ENCODE data around the gene PTH2.
"Not testable (repeated sequence)": the region's sequence is repeated elsewhere in the genome, so short reads cannot be mapped to it uniquely, and the experiment has no call there.

PTH2 gene

DNA sequence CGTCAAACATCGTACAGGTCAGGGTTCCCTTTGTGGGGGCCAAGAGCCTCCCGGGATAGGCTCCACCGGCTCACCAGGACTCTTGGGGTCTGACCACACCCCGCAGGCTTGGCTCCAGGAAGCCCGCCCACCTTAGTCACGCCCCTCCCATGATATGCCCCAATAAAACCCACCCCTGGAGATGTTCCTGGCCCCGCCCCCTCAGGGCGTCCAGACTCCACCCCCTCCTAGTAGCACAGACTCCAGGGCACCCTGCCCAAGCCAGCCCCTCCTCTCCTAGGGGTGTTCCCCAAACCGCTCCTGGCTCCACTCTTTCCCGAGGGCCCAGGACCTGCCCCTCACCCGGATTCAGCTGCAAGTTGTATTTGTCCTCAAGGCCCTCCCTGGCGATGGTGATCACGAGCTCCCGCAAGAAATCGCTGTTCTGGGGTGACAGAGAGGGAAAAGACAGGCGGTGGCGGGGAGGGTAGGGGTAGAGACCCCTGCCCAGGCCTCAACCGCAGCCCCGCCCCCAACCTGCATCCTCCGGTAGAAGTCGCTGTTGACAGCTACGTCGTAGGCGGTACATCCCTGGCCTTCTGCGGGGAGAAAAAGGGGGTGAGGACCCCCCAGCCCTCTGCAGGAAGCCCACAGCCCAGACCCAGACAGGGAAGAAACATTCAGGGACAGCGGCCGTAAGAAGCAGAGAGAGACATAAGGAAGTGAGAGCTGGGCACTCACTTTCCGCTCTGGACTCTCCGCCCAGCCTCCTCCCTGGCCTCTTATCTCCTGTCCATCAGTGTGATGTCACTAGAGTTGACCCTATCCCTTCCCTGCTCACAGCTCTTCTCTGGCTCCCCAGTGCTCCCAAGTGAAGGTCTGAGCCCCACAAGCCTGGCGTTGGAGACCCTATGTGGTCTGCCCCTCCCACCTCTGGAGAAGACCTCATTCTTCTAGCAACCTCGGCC, 24.5 kb upstream of the PTH2 start:
- DNase-seq: no peak

DNA sequence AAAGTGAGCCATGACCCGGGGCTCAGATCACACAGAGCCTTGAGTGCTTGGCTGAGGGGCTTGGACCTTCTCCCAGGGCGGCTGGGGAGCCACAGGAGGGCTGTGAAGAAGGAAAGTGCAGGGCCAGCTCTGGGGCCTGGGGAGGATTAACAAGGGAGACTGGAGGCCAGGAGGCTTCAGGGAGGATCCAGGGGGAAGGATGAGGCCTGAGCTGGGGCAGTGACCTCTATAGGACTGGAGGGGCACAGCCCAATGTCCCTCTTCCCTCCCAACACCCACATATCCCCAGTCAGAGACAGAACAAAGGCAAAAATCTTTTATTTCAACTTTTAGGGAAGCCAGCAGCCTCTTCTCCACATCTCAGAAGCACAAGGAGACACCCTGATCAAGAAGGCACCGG, 22.8 kb upstream of the PTH2 start:
- no peak for DNase-seq

DNA sequence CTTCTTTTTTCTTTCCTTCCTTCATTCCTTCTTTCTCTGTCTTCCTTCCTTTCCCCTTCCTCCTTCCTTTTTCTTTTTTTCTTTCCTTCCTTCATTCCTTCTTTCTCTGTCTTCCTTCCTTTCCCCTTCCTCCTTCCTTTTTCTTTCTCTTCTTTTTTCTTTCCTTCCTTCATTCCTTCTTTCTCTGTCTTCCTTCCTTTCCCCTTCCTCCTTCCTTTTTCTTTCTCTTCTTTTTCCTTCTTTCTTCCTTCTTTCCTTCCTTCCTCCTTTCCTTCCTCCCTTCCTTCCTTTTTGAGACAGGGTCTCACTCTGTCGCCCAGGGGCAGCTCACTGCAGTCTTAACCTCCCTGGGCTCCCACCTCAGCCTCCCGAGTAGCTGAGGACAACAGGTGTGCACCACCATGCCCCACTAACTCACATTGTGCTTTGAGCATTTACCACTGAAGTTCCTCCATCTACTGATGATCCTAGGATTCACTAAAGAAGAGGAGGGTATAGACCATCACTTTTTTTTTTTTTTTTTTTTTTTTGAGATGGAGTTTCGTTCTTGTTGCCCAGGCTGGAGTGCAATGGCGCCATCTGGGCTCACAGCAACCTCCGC, 21.0 kb upstream of the PTH2 start:
- not testable (repeated sequence) for DNase-seq

DNA sequence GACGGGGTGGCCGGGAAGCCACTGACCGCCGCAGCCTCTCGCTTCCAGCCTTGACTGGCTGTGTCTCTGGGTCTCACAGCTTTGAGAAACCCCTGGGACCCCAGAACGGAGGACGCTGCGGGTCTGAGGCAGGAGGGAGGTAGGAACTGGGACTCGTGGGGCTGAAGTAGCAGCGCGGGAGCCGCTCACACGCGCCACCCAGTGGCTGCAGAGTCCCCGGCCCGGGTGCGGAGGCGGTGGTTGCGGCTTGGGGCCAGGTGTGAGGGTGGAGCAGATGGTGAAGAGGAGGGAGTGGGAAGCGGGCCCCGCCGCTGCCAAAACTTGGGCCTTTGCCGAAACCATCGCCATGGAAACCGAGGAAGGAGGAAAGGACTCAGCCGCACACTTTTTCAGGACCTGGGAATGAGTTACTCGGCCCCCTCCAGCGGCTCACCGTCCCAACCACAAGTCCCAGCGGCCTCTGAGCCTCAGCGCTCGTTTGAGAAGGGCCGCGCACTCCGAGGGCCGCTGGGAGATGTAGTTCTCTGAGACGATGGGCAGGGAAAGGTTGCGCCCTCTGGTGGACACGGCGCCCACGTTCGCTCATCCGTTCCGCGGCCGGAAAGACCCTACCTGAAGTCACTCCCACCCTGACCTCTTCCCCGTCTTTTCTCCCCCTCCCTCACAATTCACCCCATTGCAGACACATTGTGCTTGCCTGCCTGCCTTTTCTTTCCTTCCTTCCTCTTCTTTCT, 20.3 kb upstream of the PTH2 start:
- peak; percentile 97 to 98 for DNase-seq

DNA sequence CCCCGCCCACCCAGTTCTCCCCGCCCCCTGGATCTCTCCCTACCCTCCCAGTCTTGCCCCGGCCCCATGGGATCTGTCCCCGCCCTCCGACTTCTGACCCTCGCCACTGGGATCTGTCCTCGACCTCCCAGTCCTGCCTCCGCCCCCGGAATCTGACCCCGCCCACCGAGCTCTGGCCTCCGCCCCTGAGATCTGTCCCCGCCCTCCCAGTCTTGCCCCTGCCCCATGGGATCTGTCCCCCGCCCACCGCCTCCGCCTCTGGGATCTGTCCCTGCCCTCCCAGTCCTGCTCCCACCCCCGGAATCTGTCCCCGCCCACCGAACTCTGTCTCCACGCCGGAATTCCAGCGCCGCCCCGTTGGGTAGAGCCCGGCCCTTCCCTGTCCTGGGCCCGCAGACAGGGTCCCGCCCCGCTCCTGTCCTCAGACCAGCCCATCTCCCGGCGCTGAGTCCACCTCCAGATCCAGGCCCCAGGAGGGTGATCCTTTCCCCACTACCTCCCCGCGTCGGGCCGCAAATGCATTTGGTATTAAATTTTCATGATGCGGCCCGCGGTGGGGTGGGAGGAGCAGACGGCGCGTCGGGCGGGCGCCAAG, 19.6 kb upstream of the PTH2 start:
- peak in 1 of 2 experiments; percentile 47 for DNase-seq

DNA sequence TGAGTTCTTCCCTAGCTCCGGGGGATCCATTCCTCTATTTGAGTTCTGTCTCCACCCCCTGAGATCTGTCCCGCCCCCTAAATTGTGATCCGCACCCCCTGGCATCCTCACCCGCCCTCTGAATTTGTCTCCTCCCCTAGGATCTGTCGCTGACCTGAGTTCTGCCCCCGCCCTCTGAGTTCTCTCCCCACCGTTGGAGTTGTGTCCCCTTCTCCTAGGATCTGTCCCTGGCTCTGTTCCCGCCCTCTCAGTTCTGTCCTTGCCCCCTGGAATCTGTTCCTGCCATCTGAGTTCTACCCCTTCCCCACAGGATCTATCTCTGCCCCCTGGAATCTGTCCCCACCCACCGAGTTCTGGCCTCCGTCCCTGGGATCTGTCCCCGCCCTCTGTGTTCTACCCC, 19.1 kb upstream of the PTH2 start:
- no peak for DNase-seq

DNA sequence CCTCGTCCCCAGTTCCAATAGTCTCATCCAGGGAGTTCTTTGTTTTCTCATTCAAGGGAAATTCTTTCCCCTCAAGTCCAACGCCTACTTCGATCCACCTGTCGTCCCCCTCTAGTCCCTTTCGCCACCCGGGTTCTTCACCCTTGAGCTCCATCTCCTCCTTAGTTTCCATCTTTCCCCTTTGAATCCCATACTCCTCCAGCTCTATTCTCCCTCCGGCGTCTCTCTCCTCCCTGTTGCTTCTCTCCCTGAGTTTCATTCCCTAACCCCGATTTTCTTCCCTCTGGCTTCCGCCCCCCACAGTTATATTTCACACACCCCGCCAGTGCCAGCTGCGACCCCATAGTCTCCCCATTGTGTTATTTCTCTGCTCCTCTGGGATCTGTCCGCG, 18.7 kb upstream of the PTH2 start:
- DNase-seq: no peak

DNA sequence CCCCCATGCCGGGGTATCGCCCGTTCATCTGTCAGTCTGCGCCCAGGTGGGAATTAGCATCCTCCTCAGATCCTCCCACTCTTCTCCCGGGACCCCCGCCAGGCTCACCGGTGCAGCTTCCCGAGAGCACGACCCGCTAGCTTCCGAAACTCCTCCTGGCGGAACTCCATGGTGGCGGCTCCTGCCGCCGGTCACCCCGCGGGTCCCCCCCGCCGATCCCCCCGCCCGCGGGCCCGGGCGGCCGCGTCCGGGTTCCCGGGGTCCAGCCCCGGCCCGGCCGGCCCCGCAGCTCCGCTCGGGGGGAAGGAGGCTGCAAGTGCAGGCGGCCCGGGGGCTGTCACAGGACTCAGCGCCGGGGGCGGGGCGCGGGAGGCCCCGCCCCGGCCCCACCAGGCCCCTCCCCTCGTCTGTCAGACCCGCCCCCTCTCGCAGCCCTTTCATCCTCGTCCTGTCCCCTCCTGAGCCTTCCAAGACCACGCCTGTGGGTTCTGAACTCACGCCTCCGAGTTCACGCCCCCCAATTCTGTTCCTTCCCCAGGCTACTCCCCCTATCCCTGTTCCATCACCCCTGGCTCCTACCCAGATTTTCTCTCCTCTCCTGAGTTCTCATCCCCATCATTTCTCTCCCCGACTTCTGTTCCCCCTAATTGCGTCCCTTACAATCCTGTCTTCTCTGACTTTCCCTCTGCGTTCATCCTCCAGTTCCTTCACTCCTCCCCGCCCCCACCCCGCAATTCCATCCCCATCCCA, 18.1 kb upstream of the PTH2 start, which contains the start of gene SLC17A7:
Gene SLC17A7, minus strand, starts transcription at position 318 of the 750 bp plus-strand sequence. Its CDS starts 148 bp downstream, at position 170.
- peak in 1 of 2 experiments; percentile 30 for DNase-seq

DNA sequence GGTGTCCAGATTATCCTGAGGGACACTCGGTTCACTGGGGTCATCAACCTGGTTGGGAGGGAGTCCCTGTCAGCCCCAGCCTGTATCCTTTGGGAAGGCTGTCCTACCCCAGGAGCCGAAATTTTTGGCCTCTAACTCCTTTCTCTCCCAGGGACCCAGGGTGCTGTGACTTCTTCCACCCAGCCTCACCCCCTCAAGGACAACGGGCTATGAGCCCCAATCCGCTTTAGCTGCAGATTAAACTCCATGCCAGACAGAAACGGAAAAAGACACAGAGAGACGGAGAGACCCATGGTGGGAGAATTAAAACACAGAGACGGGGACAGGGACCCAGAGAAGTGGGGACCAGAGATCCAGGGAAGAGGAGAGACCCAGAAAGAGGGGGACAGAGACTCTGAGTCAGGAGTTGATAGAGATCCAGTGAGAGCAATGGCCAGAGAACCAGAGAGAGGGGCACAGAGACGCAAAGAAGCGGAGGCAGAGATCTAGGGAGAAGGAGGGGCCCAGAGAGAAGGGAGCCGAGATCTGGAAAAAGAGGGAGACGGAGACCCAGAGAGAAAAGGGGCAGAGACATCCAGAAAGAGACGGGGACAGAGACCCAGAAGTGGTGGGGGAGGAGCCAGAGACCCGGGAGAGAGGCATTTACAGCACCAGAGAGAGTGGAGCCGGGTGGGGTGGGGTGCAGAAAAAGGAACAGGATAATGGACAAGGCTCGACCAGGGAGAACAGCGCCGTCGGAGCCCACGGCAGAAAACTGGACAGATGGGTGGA, 17.4 kb upstream of the PTH2 start:
- DNase-seq: no peak

DNA sequence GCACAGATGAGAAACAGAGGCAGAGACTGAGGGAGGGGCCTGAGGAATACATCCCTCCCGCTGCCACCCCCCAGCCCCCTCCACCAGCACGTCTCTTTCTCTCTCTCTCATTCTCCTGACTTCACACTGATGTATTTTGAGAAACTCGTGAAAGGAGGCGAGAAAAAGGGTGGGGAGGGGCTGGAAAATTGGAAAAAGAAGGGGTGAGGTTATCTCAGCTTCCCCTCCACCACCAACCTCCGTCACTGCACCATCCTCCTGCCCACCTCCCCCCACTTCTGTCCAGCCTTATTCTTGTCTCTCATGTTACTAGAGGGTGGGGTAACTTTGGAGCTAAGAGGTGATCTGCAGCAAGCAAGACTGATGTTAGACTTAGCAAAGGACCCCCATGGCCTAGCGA, 16.6 kb upstream of the PTH2 start:
- no peak for DNase-seq

DNA sequence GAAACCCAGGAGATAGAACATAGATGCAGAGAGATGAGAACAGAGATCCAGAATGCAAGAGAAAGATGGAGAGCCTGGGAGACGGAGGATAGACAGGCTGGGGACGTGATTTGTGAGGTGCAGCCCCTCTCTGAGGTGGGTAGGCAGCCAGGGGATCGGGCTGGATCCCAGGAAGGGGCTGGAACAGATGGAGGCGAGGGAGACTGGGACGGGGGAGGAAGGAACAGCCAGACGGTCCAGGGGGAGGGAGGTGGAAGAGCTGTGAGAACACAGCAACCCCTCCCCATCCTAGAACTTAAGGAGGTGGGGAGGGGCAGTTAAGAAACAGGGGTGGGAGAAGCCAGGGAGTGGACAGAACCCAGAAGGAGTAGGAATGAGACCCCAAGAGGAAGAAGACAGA, 15.0 kb upstream of the PTH2 start:
- no peak for DNase-seq

DNA sequence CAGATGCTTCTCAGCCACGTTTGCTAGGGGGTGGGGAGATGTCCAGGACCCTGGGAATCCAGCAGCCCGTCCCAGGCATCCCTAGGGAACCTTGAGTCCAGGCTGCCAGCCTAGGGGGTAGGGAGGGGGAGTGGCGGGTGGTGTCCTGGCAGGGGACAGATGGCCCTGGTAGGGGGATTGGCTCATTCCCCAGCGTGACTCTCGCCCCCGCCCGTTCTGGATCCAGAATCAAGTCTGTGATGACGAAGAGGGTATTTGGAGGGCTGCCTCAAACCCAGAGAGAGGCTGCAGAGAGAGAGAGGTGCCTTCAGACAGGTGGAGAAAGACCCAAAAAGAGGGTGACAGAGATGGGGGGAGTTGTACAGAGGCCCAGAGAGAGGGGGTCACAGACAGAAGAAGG, 14.0 kb upstream of the PTH2 start:
- peak in 1 of 2 experiments; percentile 90 for DNase-seq

DNA sequence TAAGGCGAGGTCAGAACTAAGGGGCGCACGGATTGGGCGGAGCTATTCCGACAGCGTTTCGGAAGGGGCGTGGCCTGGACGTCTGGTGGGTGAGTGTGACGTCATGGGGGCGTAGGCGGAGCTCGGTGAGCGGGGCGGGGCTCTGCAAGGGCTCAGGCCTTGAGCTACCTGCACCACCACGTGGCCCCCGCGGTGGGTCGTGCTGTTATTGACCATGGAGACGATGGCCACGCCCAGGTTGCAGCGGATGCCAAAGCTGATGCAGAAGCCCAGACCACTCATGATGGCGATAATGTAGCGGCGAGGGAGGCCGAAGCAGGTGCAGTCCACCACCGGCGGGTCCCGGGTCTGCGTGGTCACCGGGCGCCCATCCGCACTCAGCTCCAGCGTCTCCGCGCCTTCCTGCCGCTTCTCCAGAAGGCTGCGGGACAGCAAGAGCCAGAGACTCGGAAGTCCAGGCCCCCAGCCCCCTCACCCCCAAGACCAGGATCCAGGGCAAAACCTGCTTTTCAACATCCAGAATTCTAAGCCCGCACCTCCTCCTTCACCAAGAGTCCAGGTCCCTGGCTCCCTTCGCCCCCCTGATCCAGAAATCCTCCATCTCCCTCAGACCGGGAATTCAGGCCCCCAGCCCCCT, 13.3 kb upstream of the PTH2 start:
- DNase-seq: peak in 1 of 2 experiments; percentile 26

DNA sequence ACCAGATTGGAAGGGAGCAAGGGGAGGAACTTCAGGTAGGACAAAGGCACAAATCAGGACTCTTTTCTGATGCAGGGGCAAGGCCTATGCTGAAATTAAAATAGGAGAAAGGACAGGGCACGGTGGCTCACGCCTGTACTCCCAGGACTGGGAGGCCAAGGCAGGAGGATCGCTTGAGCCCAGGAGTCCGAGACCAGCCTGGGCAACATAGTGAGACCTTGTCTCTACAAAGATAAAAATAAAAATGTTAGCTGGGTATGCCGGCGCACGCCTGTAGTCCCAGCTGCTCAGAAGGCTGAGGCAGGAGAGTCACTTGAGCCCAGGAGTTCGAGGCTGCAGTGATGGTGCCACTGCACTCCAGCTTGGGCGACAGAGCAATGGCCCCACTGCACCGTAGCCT, 12.4 kb upstream of the PTH2 start:
- DNase-seq: no peak

DNA sequence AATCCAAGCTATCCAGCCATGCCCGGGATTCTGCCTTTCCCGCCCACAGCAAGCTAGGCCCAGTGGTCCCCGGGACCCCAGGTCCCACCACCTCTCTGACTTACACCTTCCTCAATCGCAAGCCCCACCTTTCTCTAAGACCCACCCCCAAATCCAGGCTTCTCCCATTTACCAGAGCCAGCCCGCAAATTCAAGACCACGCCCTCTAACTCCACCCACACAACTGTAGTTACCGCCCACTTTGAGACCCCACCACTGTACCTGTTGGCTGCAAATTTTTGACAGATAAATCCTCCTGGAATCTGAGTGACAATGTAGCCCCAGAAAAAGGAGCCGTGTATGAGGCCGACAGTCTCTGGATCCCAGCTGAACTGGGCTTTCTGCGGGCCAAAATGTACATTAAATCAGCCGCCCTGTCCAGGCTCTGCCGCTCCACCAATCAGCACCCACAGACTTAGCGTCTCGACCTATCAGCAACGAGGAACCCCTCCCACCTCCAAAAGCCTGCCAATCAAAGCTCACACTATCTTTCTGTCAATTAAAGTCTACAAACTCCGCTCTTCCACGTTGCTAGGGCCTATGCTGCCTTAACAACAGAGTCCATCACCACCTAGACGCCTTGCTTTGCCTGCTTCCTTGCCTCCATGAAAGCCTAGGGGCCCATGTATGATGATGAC, 11.8 kb upstream of the PTH2 start:
- peak in 1 of 2 experiments; percentile 23 for DNase-seq

DNA sequence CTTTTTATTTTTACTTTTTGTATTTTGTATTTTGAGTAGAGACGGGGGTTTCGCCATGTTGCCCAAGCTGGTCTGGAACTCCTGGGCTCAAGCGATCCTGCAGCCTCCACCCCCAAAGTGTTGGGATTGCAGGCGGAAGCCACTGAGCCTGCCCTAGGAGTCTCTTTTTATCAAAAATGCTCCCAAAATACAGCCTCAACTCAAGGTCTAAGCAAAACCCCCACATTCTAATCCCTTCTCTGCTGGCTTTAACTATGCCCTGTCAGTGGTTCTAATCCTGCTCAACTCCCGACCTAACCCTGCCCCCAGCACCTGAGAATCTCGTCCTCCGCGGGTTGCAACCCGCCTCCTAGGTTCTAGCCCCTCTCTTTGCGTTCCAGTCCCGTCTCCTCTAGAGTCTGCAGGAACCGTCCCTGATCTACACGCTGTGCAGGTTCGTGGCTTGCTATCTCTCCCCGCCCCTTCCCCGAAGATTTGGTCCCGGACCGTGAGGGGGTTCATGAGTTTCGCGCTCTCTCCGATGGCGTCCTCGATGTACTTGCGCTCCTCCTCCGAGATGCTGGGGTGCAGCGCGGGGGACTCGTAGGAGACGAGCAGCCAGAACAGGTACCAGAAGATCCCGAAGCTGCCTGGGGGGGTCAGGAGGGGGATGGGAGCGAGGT, 10.1 kb upstream of the PTH2 start:
- no peak for DNase-seq

DNA sequence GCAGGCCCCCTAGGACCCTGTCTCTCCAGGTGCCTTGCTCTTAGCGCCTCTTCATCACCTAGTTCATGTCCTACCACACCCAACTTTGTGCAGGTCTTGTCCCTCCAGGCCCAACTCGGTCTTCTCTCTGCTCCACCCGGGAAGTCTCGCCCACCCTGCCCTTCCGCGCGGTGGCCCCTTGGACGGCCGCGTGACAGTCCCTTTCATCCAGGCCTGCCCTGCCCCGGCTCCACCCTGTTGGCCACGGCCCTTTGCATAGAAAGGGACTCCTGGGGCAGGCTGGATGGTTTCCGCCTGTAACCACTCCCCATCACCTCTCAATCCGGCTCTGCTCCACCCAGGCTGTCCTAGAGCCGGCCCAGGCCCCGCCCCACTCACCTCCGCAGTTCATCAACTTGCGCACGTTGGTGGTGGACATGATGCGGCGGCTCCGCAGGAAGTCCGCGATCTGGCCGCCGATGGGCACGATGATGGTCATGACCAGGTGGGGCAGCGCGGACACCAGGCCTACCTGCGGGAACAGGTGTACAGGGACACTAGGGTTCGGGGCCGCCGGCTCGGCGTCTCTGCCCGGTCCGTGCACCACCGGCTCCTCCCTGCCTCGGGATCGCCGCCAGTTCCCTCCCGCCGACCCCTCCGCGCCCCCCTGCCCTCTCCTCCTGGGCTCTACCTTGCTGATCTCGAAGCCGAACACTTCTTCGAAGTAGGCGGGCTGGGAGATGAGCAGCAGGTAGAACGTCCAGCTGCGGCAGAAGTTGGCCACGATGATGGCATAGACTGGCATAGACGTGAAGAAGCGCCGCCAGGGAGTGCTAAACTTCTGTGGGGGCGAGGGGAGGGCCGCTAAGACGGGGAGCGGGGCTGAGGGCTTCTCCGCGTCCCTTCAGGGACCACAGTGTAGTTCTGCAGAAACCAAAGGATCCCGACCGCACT, 9.2 kb upstream of the PTH2 start:
- no peak for DNase-seq

DNA sequence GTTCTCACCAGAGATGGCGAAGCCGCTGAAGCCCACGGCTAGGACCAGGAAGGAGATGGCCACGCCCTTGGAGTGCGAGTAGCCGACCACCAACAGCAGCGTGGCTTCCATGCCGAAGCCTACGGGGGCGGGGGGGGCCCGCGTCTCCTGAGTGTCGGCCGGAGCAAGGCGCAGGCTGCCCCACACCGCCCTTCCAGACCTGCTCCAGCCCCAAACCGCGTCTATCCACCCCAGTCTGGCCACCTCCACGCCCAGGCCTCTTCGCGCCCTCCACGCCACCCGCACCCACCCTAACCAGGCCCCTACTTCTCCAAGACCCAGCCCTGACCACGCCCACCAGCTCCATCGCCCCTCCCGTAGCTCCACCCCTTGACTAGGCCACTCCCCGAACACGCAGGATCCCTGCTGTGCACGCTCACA, 8.1 kb upstream of the PTH2 start:
- DNase-seq: no peak

All from cerebellar nuclear complex (tissue), 1 donor.